OCI-LY1 (cell line): ENCODE results near the gene TAL2.

ENCODE experiments used
- H2AFZ ChIP-seq: fragments of 200-600 bp; sonication (generic), shearing (Covaris generic); 2 replicates; pipeline ENCODE4 v1.6.0; 2014; ENCODE audit warnings: antibody characterized with exemption, mild to moderate bottlenecking, low read length
- H3F3A ChIP-seq: fragments of 200-600 bp; sonication (generic), shearing (Covaris generic); 2 replicates; pipeline ENCODE4 v1.6.0; 2014; ENCODE audit warnings: mild to moderate bottlenecking, antibody characterized with exemption, low read length, moderate library complexity; ENCODE audit not compliant: insufficient read depth
- H3K27ac ChIP-seq: fragments of 200-600 bp; sonication (generic); 2 replicates; pipeline ENCODE4 v1.5.1; 2014; ENCODE audit warnings: low read length, mixed run types, mild to moderate bottlenecking, low read depth; ENCODE audit not compliant: poor library complexity, severe bottlenecking
- H3K27me3 ChIP-seq: fragments of 200-600 bp; sonication (generic); 2 replicates; pipeline ENCODE4 v1.6.0; 2014; ENCODE audit warnings: antibody characterized with exemption, mild to moderate bottlenecking, low read length, moderate library complexity; ENCODE audit not compliant: insufficient read depth
- H3K36me3 ChIP-seq: fragments of 200-600 bp; sonication (generic); 2 replicates; pipeline ENCODE4 v1.6.1; 2014; ENCODE audit warnings: mild to moderate bottlenecking, antibody characterized with exemption, low read length, moderate library complexity, mixed read lengths; ENCODE audit not compliant: insufficient read depth
- H3K4me1 ChIP-seq: fragments of 200-600 bp; sonication (generic); 2 replicates; pipeline ENCODE4 v1.5.1; 2014; ENCODE audit warnings: mild to moderate bottlenecking, low read length, moderate library complexity; ENCODE audit not compliant: insufficient read depth, severe bottlenecking
- H3K4me2 ChIP-seq: fragments of 200-600 bp; sonication (generic), shearing (Covaris generic); 2 replicates; pipeline ENCODE4 v1.6.1; 2014; ENCODE audit warnings: low read length
- H3K4me3 ChIP-seq: fragments of 200-600 bp; sonication (generic); 2 replicates; pipeline ENCODE4 v1.5.1; 2014; ENCODE audit warnings: low read length, low read depth, mild to moderate bottlenecking, mixed read lengths; ENCODE audit not compliant: poor library complexity, severe bottlenecking
- H3K79me2 ChIP-seq: fragments of 200-600 bp; shearing (Covaris generic); 2 replicates; pipeline ENCODE4 v1.6.1; 2016; ENCODE audit warnings: mixed run types, low read length, mixed read lengths; ENCODE audit not compliant: insufficient read depth
- H3K9ac ChIP-seq: fragments of 200-600 bp; sonication (generic), shearing (Covaris generic); 2 replicates; pipeline ENCODE4 v1.6.1; 2014; ENCODE audit warnings: mild to moderate bottlenecking, low read length, mixed read lengths
- H3K9me2 ChIP-seq: fragments of 200-600 bp; sonication (generic), shearing (Covaris generic); 2 replicates; pipeline ENCODE4 v1.6.1; 2014; ENCODE audit warnings: low read depth, mild to moderate bottlenecking, low read length, mixed read lengths
- H3K9me3 ChIP-seq: fragments of 200-600 bp; shearing (Covaris generic); 2 replicates; pipeline ENCODE4 v1.6.1; 2014; ENCODE audit warnings: low read length, mixed read lengths
- H4K20me1 ChIP-seq: fragments of 200-600 bp; sonication (generic), shearing (Covaris generic); 2 replicates; pipeline ENCODE4 v1.6.0; 2016; ENCODE audit warnings: mild to moderate bottlenecking, low read length; ENCODE audit not compliant: insufficient read depth
- CTCF ChIP-seq: fragments of 200-600 bp; sonication (generic), shearing (Covaris generic); IDR thresholded peaks from 2 replicates; pipeline ENCODE4 v1.5.1; 2017; ENCODE audit warnings: mild to moderate bottlenecking, antibody characterized with exemption, low read length, moderate library complexity, mixed read lengths
- EZH2 ChIP-seq: fragments of 200-600 bp; sonication (generic), shearing (Covaris generic); IDR thresholded peaks from 2 replicates; pipeline ENCODE4 v1.8.0; 2017; ENCODE audit warnings: borderline replicate concordance, mixed run types, mild to moderate bottlenecking, antibody characterized with exemption, low read length, moderate library complexity, mixed read lengths

TAL2 gene

GRCh38 chr9:105646879-105647594 is 15.2 kb upstream of the TAL2 start:
- no peaks in the 10 kb centered on the region for H4K20me1 ChIP-seq
- no peak overlapping the region for H3K4me3 ChIP-seq
- H3K9me2 ChIP-seq, result no peaks in the 10 kb centered on the region
- no peaks in the 10 kb centered on the region for H3K79me2 ChIP-seq
- H3K4me2 ChIP-seq, result no peak overlapping the region
- H3K36me3 ChIP-seq, result no peaks in the 10 kb centered on the region
- no peak for TF ChIP-seq CTCF
- TF ChIP-seq EZH2, result no peak
- no peaks in the 10 kb centered on the region for H3K4me1 ChIP-seq
- H3K27ac ChIP-seq, result no peak overlapping the region
- H3F3A ChIP-seq, result no peaks in the 10 kb centered on the region
- no peaks in the 10 kb centered on the region for H3K27me3 ChIP-seq
- H3K9me3 ChIP-seq, result no peaks in the 10 kb centered on the region
- H3K9ac ChIP-seq, result no peak overlapping the region
- H2AFZ ChIP-seq, result no peak overlapping the region

GRCh38 chr9:105647595-105648349 is 14.5 kb upstream of the TAL2 start:
- Histone ChIP-seq H3K9ac (no peak overlapping the region), H3F3A (no peaks in the 10 kb centered on the region), H3K79me2 (no peaks in the 10 kb centered on the region), H3K27me3 (no peaks in the 10 kb centered on the region; the same call in 1 of the 2 replicates), H3K4me1 (no peaks in the 10 kb centered on the region), H3K27ac (no peak overlapping the region), H3K36me3 (no peaks in the 10 kb centered on the region), H2AFZ (no peak overlapping the region), H3K9me2 (no peaks in the 10 kb centered on the region), H4K20me1 (no peaks in the 10 kb centered on the region), H3K9me3 (no peaks in the 10 kb centered on the region), H3K4me3 (no peak overlapping the region), H3K4me2 (no peak overlapping the region)
- TF ChIP-seq EZH2 (no peak), CTCF (no peak)

- Histone ChIP-seq H3K4me2 (no peak overlapping the region), H3F3A (no peaks in the 10 kb centered on the region), H3K4me1 (peaks cover 5% of the 10 kb centered on the region), H3K27me3 (no peaks in the 10 kb centered on the region; the same call in 1 of the 2 replicates), H4K20me1 (no peaks in the 10 kb centered on the region), H3K4me3 (no peak overlapping the region), H3K9ac (no peak overlapping the region), H3K79me2 (no peaks in the 10 kb centered on the region), H3K36me3 (no peaks in the 10 kb centered on the region), H3K9me2 (no peaks in the 10 kb centered on the region), H3K9me3 (no peaks in the 10 kb centered on the region), H2AFZ (no peak overlapping the region), H3K27ac (no peak overlapping the region)
- TF ChIP-seq CTCF, result no peak
- TF ChIP-seq EZH2, result no peak
These were observed 10.5 kb upstream of the TAL2 start for GRCh38 chr9:105651806-105652205.
